ENCODE measurements around the gene KLF2. TPM values are rescaled to one million over a fixed set of nuclear protein-coding genes. Genes with fewer than 3 reads are reported as not detected.

Gene KLF2
- total RNA-seq, 4 donors from 2014 or later = 4.2 to 11.4 (median 8.0) TPM

DNA sequence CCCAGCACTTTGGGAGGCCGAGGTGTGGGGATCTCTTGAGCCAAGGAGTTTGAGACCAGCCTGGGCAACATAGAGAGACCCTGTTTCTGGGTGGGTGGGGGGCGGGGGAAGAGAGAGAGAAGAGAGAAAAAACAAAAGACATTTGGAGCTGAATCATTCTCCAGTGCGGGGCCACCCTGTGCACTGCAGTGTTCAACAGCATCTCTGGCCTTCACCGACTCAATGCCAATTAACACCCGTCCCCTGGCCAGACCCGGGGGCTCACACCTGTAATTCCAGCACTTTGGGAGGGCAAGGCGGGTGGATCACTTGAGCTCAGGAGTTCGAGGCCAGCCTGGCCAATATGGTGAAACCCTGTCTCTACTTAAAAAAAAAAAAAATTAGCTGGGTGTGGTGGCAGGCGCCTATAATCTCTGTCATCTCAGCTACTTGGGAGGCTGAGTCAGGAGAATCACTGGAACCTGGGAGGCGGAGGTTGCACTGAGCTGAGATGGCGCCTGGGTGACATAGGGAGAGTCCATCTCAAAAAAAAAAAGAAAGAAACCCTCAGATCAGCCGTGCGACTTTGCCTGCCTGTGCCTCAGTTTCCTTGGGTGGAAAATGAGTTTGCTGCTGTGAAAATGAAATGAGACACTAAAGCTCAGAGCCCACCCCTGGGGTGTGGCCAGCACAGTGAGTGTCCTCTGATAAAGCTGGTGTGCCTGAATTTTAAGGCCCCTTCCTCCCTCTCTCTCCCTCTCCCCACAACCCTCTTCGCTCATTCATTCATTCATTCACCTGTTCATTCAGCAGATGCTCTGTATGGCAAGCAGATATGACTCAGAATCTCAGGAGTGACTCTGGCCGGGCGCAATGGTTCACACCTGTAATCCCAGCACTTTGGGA, 6.4 kb downstream of the KLF2 start:
- no peaks in the 10 kb centered on the region for H3K9me3 ChIP-seq
- WGBS, 2 donors = 38 to 68% methylated on average over 9 to 11 of the region's 16 CpGs
- H3K36me3 ChIP-seq = peaks cover 0 to 17% (median 0%) of the 10 kb centered on the region in 3 donors
- DNase-seq = no peak
- no peaks in the 10 kb centered on the region for H3K27me3 ChIP-seq
- TF ChIP-seq CTCF (IDR thresholded peaks at IDR 0.05) (no peak), POLR2A (IDR thresholded peaks at IDR 0.05) (no peak)
- no peak overlapping the region for H3K4me3 ChIP-seq
- H3K27ac ChIP-seq = peak overlapping the region; percentile 19 to 74 (median 72)
- peaks cover 15 to 51% (median 16%) of the 10 kb centered on the region in 3 donors for H3K4me1 ChIP-seq
- intact Hi-C loops (cut with DNase I) = no loop called here

- no peak for DNase-seq
- Histone ChIP-seq H3K4me3 (no peak overlapping the region), H3K4me1 (peaks cover 6 to 35% (median 10%) of the 10 kb centered on the region in 3 donors), H3K36me3 (no peaks in the 10 kb centered on the region), H3K27me3 (no peaks in the 10 kb centered on the region), H3K9me3 (no peaks in the 10 kb centered on the region), H3K27ac (no peak overlapping the region)
- intact Hi-C loops (cut with DNase I) = no loop called here
- WGBS, 2 donors = 87 to 92% methylated on average over 11 to 12 of the region's 12 CpGs
- no peak for TF ChIP-seq CTCF (IDR thresholded peaks at IDR 0.05)
- no peak for TF ChIP-seq POLR2A (IDR thresholded peaks at IDR 0.05)
Measured at GRCh38 chr19:16333001-16333586, 8.5 kb downstream of the KLF2 start.

- H3K4me3 ChIP-seq = no peak overlapping the region
- no peaks in the 10 kb centered on the region for H3K36me3 ChIP-seq
- H3K9me3 ChIP-seq = no peaks in the 10 kb centered on the region
- no peak overlapping the region for H3K27ac ChIP-seq
- no peak for DNase-seq
- TF ChIP-seq CTCF (IDR thresholded peaks at IDR 0.05) (no peak), POLR2A (IDR thresholded peaks at IDR 0.05) (no peak)
- intact Hi-C loops (cut with DNase I) = no loop called here
- H3K4me1 ChIP-seq = peaks cover 16 to 35% (median 21%) of the 10 kb centered on the region in 3 donors
- H3K27me3 ChIP-seq = no peaks in the 10 kb centered on the region
- 39 to 43% methylated on average over 1 of the region's 1 CpG for WGBS, 2 donors
Measured at GRCh38 chr19:16334411-16334810, 9.8 kb downstream of the KLF2 start.

GRCh38 chr19:16335226-16335625, 10.6 kb downstream of the KLF2 start:
- no peaks in the 10 kb centered on the region for H3K27me3 ChIP-seq
- H3K27ac ChIP-seq = no peak overlapping the region
- H3K9me3 ChIP-seq = no peaks in the 10 kb centered on the region
- intact Hi-C loops (cut with DNase I) = no loop called here
- no peaks in the 10 kb centered on the region for H3K36me3 ChIP-seq
- peaks cover 16 to 29% (median 19%) of the 10 kb centered on the region in 3 donors for H3K4me1 ChIP-seq
- DNase-seq = no peak
- 83 to 100% methylated on average over 2 to 3 of the region's 20 CpGs for WGBS, 2 donors
- H3K4me3 ChIP-seq = no peak overlapping the region
- no peak for TF ChIP-seq POLR2A (IDR thresholded peaks at IDR 0.05)
- TF ChIP-seq CTCF (IDR thresholded peaks at IDR 0.05) = no peak

DNA sequence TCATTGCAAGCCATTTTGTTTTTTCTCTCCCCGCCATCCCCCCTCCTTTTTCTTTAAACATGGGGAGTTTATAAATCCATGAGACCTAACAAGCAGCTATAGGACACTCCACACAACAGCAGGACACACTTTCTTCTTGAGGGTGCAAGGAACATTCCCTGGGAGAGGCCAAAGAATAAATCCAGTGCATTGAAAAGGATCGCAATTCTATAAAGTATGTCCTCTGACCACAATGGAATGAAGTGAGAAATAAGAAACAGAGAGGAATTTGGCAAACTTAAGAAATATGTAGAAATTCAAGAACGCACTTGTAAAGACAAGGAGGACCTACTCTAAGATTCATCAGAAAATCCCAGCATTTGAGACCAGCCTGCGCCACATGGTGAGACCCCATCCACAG, 11.9 kb downstream of the KLF2 start:
- intact Hi-C loops (cut with DNase I) = no loop called here
- H3K4me1 ChIP-seq = peaks cover 12 to 20% (median 14%) of the 10 kb centered on the region in 3 donors
- no peak for DNase-seq
- 95 to 96% methylated on average over 4 of the region's 4 CpGs for WGBS, 2 donors
- no peak overlapping the region for H3K27ac ChIP-seq
- H3K4me3 ChIP-seq = no peak overlapping the region
- no peaks in the 10 kb centered on the region for H3K27me3 ChIP-seq
- no peaks in the 10 kb centered on the region for H3K36me3 ChIP-seq
- H3K9me3 ChIP-seq = no peaks in the 10 kb centered on the region
- TF ChIP-seq POLR2A (IDR thresholded peaks at IDR 0.05) (no peak), CTCF (IDR thresholded peaks at IDR 0.05) (no peak)

Data from esophagus squamous epithelium (tissue), 5 donors.